Measurements from ENCODE around the gene ACSBG1.

Gene ACSBG1

GRCh38 chr15:78201281-78202190 is 32.8 kb downstream of the ACSBG1 start:
- DNase-seq = no peak

- no peak for DNase-seq
These were observed 34.0 kb downstream of the ACSBG1 start for GRCh38 chr15:78200276-78200930.

- no peak for DNase-seq
These were observed 36.7 kb downstream of the ACSBG1 start for GRCh38 chr15:78197632-78198031.

DNA sequence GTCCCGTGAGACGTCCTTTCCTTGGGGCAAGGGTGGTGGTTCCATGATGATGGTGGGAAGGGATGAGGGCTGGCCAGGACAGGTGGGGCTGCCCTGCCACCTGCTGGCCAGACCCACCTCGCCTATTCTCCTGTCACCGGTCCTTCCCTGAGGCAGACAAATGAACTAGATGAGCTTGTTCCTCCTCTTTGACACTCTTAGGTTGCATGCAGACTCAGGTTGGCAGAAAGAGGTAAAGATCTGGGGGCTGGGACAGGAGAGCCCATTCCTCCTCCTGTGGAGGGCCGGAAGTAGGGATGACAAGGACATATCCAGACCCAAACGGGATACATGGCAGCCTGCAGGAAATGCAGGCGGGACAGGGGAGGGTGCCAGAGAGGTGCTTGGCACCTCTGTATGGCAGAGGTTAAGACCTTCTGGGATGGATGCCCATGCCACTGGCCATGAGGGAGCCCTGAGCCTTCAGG is 38.6 kb downstream of the ACSBG1 start:
- DNase-seq = no peak

GRCh38 chr15:78194568-78194925 is 39.8 kb downstream of the ACSBG1 start:
- no peak for DNase-seq

DNA sequence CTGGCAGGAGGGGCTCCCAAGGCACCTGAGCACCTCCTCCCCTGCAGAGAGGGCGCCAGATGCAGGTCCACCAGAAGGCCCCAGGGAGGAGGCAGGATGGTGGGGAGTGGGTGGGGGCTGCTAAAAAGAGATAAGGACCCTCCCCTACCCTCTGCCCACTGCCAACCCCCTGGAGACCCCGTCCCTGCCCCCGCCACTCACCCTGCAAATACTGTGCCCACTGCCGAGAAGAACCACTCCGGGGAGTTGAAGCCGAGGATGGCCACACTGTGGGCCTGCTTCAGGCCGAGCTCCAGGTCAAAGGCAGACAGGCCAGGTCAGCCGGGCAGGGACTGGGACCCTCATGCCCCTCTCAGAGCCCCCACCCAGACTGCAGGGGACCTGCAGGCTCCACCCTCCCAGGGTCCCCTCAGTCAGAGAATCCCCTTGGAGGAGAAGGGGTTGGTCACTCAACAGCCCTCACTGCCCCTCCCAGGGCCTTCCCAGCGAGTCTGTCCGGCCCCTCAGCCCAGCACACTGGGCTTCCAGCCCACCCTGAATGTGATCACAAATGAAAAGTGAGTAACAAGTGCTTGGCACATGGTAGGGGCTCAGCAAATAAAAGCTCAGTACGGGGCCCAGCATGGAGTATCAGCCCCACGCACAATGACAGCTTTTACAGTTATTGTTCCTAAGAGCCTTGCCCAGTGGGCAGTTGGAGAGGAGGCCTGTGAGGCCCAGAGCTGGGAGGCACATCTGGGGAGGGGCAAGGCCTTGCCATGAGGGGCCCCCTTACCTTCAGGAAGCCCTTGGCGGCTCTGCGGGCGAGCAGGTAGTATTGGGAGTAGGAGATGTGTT is 40.4 kb downstream of the ACSBG1 start:
- DNase-seq = no peak

GRCh38 chr15:78192826-78193594 is 41.4 kb downstream of the ACSBG1 start:
- no peak for DNase-seq

DNA sequence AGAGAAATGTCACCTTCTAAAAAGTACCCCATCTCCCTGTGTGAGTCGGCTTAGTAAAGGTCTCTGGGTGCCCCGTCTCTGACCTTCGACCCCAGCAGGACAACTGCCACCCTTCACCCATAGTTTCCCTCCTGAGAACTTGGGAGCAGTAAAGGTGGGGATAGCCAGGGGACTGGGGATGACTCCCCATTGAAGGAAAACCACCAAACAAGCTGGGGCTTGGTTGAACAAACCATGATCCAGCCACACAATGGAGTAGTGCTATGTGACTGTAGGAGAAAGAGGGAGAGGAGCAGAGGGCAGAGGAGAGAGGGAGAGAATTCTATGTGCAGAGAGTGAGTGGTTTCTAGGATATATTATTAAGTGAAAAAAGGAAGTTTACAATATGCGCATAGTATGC is 51.5 kb downstream of the ACSBG1 start:
- DNase-seq = no peak

GRCh38 chr15:78182336-78182700 is 52.0 kb downstream of the ACSBG1 start:
- no peak for DNase-seq

DNA sequence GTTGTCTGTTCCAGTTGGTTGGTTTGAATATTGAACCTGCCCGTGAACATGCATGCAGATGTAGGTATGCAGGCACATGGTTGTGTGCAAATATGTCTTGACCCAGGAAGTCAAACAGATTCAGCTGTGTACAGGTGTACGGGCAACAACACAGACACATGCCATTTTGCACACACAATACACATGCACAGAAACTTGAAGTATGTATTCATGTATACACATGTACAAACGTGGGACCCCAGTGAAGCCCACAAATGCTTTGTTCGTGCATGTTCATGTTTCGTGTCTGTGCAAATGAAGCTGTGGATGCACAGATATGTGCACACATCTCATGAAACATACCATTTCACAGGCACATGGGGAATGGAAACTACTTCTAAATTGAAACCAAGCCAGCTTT is 54.5 kb downstream of the ACSBG1 start:
- DNase-seq = no peak

- DNase-seq = no peak
These were observed 55.0 kb downstream of the ACSBG1 start for GRCh38 chr15:78179286-78179840.

DNA sequence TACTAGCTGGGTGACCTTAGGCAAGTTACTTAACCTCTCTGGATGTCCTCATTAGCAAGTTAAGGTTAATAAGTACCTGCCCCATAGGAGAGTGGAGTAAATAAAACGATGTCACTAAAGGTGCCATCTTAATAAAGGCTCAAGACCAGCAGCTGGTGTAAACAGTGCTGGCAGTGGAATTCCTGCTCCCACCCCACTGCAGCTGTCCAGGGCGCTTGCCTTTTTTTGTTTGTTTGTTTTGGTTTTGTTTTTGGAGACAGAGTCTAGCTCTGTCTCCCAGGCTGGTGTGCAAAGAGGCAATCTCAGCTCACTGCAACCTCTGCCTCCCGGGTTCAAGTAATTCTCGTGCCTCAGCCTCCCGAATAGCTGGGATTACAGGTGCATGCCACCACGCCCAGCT is 56.3 kb downstream of the ACSBG1 start:
- no peak for DNase-seq

DNA sequence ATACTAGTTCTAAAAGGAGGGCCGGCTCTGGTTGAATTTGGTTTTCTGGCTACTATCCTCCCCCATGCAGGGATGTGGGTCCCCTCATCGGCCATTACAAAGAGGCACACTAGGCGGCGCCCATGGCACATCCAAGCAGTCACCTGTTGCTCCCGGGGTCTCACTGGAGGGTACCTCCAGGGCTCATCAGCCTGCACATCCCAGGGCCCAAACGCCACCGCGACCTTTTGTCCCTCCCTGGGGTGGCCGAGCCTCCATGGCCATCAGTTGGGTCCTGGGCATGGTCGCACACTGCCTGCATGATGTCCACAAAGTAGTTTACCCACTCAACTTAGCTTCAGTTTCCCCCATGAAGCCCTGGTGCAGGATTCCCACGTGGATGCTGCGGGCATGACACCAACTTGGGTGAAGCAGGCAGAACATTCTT is 56.9 kb downstream of the ACSBG1 start:
- DNase-seq = no peak

GRCh38 chr15:78175330-78175729 is 59.0 kb downstream of the ACSBG1 start:
- DNase-seq = no peak

GRCh38 chr15:78174401-78174800 is 60.0 kb downstream of the ACSBG1 start:
- no peak for DNase-seq

- DNase-seq = no peak
These were observed 62.4 kb downstream of the ACSBG1 start for GRCh38 chr15:78171864-78172472.

DNA sequence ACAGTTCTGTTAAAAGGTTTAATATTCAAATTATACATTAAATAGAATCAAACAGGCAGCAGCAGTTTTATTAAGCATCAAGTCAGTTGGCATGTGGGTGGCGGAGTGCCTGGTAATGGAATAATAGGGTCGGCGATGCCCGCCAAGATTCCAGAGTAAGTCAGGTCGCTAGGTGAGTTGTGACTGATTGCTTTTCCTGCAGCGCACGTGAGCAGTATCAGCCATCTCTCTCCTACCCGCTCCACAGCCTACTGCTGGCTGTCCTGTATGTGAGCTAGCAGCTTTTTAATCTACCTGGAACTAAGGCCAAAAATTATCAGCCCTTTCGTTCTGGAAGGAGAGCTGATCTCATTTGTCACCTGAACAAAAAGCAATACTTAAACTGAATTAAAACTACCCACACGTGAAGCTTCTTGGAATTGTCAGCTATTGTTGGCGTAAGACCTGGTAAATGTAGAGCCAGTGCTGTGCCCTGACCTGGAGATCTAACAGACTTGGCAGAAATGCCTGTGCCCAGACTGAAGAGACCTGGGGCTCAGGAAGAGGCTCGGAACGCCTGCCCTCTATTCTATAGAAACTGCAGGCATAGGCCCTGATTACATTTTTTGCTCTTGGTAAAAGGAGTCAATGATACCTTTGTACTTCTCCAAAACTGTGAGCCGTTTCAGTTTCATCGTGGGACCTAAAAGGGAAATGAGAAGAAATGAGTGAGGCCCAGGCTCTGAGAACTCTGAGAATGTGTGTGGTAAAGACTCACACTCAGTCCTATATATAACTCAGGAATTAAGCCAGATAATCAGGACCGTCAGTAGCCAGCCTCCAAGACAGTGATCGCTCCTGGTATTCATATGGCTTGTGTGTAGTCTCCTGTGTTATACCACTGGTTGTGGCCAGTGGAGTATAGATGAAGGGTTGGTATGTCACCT is 63.3 kb downstream of the ACSBG1 start:
- DNase-seq = no peak

GRCh38 chr15:78168608-78169007 is 65.8 kb downstream of the ACSBG1 start:
- DNase-seq = no peak

DNA sequence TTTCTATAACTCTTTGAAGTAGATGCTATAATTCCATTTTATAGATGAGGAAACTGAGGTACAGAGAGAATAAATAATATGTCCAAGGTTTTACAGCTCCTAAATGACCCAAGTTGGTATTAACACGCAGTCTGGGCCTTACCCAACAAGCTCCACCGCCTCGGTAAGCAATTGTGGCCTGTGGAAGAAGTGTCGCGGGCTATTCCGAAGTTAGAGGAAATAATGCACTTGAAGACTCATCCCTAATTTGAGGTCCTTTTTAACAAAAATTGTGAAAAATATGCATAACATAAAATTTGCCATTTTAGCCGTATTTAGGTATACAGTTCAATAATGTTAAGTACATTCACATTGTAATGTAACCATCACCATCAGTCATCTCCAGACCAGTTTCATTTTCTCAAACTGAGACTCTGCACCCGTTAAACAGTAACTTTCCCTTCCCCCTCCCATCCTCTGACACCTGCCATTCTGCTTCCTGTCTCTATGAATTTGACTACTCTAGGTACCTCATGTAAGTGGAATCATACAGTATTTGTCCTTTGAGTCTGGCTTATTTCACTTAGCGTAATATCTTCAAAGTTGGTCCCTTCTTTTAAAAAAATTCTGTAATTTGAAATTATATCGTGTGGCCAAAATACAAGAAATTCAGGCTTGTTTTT is 67.0 kb downstream of the ACSBG1 start:
- DNase-seq = no peak

GRCh38 chr15:78164010-78164409 is 70.4 kb downstream of the ACSBG1 start:
- no peak for DNase-seq
